Endothelial cell of umbilical vein (primary cell): Measurements from ENCODE around the gene TMEM170A. TPM values are rescaled to one million over a fixed set of nuclear protein-coding genes. Genes with fewer than 3 reads are reported as not detected.

Experiments used
- BruUV-seq: library from RNA; stranded (reverse); fragments of 400-500 nt; replicated peaks from 2 replicates; lab custom pipeline; 2021; lab: Mats Ljungman, UMichigan
- CTCF ChIA-PET: fragments of 300-600, 350-600 bp; sonication (Branson Sonifier 250); formaldehyde crosslinking; loops from one replicate; lab custom pipeline; 2021; ENCODE audit warnings: antibody characterized with exemption, inconsistent platforms; lab: Charles Lee
- POLR2A ChIA-PET: fragments of 300-600, 350-600 bp; sonication (Branson Sonifier 250); formaldehyde crosslinking; loops from one replicate; lab custom pipeline; 2021; ENCODE audit warnings: antibody characterized with exemption, inconsistent platforms; lab: Charles Lee
- DNase-seq: peaks from one replicate; pipeline ENCODE4 v3.0.0-alpha.2; 2011; ENCODE audit warnings: low read depth, low spot score
- FAIRE-seq: peaks from 2 replicates; lab custom pipeline; 2011; peaks lifted over from hg19 to GRCh38; lab: Jason Lieb, UNC
- H2AFZ ChIP-seq: 2 replicates; pipeline ENCODE4 v1.6.0; 2012; ENCODE audit warnings: low read depth, low read length, control low read depth, inconsistent platforms
- H3K27ac ChIP-seq: 2 replicates; pipeline ENCODE4 v1.5.1; 2011; ENCODE audit warnings: low read depth, mild to moderate bottlenecking, control low read depth, low read length, moderate library complexity; ENCODE audit not compliant: insufficient read depth
- H3K27me3 ChIP-seq, 2 experiments: 2 replicates each; pipeline versions ENCODE4 v1.6.0 to v1.6.1; 2011; ENCODE audit warnings: low read length in 2 of 2, mixed read lengths in 1 of 2; ENCODE audit not compliant: control insufficient read depth in 2 of 2, insufficient read depth in 2 of 2
- H3K36me3 ChIP-seq, 2 experiments: 2 replicates in 1 of 2; 3 replicates in 1 of 2; pipeline ENCODE4 v1.5.1; 2011; ENCODE audit warnings: low read length in 2 of 2, mild to moderate bottlenecking in 1 of 2, moderate library complexity in 1 of 2; ENCODE audit not compliant: control insufficient read depth in 2 of 2, insufficient read depth in 2 of 2; ENCODE audit errors: extremely low read depth in 1 of 2
- H3K4me1 ChIP-seq: 3 replicates; pipeline ENCODE4 v1.5.1; 2011; ENCODE audit warnings: mild to moderate bottlenecking, low read length; ENCODE audit not compliant: control insufficient read depth, insufficient read depth; ENCODE audit errors: extremely low read depth
- H3K4me2 ChIP-seq: 2 replicates; pipeline ENCODE4 v1.6.1; 2011; ENCODE audit warnings: low read length, control low read depth, mixed read lengths; ENCODE audit not compliant: insufficient read depth
- H3K4me3 ChIP-seq, 3 experiments: fragments of 200-600 bp in 1 of 3; sonication (generic), shearing (Covaris generic) in 1 of 3; replicated peaks in 1 of 3; 2 replicates each; pipeline ENCODE4 v1.5.1; 2011 to 2016; ENCODE audit warnings: control low read depth in 3 of 3, low read length in 3 of 3, mild to moderate bottlenecking in 2 of 3, inconsistent platforms in 1 of 3, low read depth in 1 of 3, moderate library complexity in 1 of 3; ENCODE audit not compliant: insufficient read depth in 1 of 3
- H3K79me2 ChIP-seq: 2 replicates; pipeline ENCODE4 v1.6.0; 2012; ENCODE audit warnings: low read length, inconsistent platforms; ENCODE audit not compliant: control insufficient read depth, insufficient read depth
- H3K9ac ChIP-seq: replicated peaks from 2 replicates; pipeline ENCODE3; 2011; ENCODE audit warnings: low read length, control low read depth; ENCODE audit not compliant: insufficient read depth; ENCODE audit errors: extremely low read depth
- H3K9me1 ChIP-seq: replicated peaks from 3 replicates; pipeline ENCODE4 v1.6.0; 2011; ENCODE audit warnings: mild to moderate bottlenecking, low read length; ENCODE audit not compliant: control insufficient read depth, insufficient read depth; ENCODE audit errors: extremely low read depth
- H3K9me3 ChIP-seq: replicated peaks from 2 replicates; pipeline ENCODE4 v1.5.1; 2012; ENCODE audit warnings: low read length, inconsistent platforms; ENCODE audit not compliant: control insufficient read depth, insufficient read depth
- H4K20me1 ChIP-seq: replicated peaks from 2 replicates; pipeline ENCODE3; 2011; ENCODE audit warnings: mild to moderate bottlenecking, low read length; ENCODE audit not compliant: control insufficient read depth, insufficient read depth; ENCODE audit errors: extremely low read depth
- EZH2 ChIP-seq: IDR thresholded peaks from 2 replicates; pipeline ENCODE4 v1.6.1; 2012; ENCODE audit warnings: borderline replicate concordance, low read depth, mild to moderate bottlenecking, moderate library complexity, low read length, inconsistent platforms; ENCODE audit not compliant: severe bottlenecking
- FOS ChIP-seq: IDR thresholded peaks from 2 replicates; pipeline ENCODE4 v1.6.1; 2011; ENCODE audit warnings: mild to moderate bottlenecking, low read length, moderate library complexity, borderline replicate concordance; ENCODE audit not compliant: insufficient read depth
- GATA2 ChIP-seq: IDR thresholded peaks from 2 replicates; pipeline ENCODE4 v1.7.0; 2011; ENCODE audit warnings: low read depth, mild to moderate bottlenecking, moderate library complexity, mixed read lengths, low read length; ENCODE audit not compliant: insufficient read length, insufficient read depth
- MYC ChIP-seq: IDR thresholded peaks from one replicate; pipeline ENCODE4 v1.6.1; 2011; ENCODE audit warnings: mild to moderate bottlenecking, low read depth, low read length
- POLR2A ChIP-seq: IDR thresholded peaks from 2 replicates; pipeline ENCODE4 v1.6.1; 2012; ENCODE audit warnings: low read depth, mild to moderate bottlenecking, control low read depth, low read length
- POLR2AphosphoS5 ChIP-seq: IDR thresholded peaks from 2 replicates; pipeline ENCODE4 v1.6.1; 2012; ENCODE audit warnings: low read depth, mild to moderate bottlenecking, control low read depth, low read length, moderate library complexity; ENCODE audit not compliant: insufficient read depth
- dilution Hi-C: fragments of 300-500 bp; cut with MboI; formaldehyde crosslinking; loops from one replicate; pipeline ENCODE4 v1.15.0; 2019; ENCODE audit warnings: low sequenced_read_pairs; ENCODE audit not compliant: extremely low pct_ligation_motif_present
- intact Hi-C: fragments of 100-400 bp; cut with micrococcal nuclease; formaldehyde crosslinking; loops from one replicate; pipeline ENCODE4 v1.10.0; 2022
- polyA plus RNA-seq, 4 experiments: library from polyadenylated mRNA; depleted of rRNA in 3 of 4; stranded (reverse) in 3 of 4; unstranded in 1 of 4; fragments of >200 nt; gene quantifications; 2 replicates each; pipeline versions ENCODE4 v1.2.1 to v1.2.3, GENCODE V29; 2011 to 2012; ENCODE audit warnings: missing spikeins in 1 of 4
- total RNA-seq: library from RNA; stranded (reverse); gene quantifications from 2 replicates; pipeline ENCODE4 v1.2.3, GENCODE V29; 2021
- TF ChIP-seq, protein P1 (sequence below): IDR thresholded peaks from 2 replicates; pipeline ENCODE4 v1.6.1; 2011; ENCODE audit not compliant: insufficient read depth, insufficient read length
- TF ChIP-seq, protein P2 (sequence below), 2 donors: IDR thresholded peaks; 1 replicate in 1 of 2; 2 replicates in 1 of 2; pipeline ENCODE4 v1.5.1; 2011; ENCODE audit warnings: low read length in 2 of 2, mild to moderate bottlenecking in 2 of 2, moderate library complexity in 2 of 2, control low read depth in 1 of 2, inconsistent platforms in 1 of 2, low read depth in 1 of 2; ENCODE audit not compliant: insufficient read depth in 1 of 2; ENCODE audit errors: extremely low read depth in 1 of 2

Gene TMEM170A
- total and polyA plus RNA-seq, 2 donors (not counting 3 experiments of a cell fraction or from before 2014, with no cell fraction given), result 12.9 to 22.2 TPM

DNA sequence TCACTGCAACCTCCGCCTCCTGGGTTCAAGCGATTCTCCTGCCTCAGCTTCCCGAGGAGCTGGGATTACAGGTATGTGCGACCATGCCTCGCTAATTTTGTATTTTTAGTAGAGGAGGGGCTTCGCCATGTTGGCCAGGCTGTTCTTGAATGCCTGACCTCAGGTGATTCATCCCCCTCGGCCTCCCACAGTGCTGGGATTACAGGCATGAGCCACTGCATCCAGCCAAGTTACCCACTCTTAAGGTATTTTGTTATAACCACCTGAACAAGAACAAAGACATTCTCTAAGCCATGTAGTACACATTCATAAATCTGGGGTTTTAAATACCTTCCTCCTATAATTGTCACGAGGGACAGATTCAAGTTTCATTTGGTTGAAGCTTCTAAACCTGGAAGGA, 12.3 kb upstream of the TMEM170A start:
- Histone ChIP-seq H3K9me3 (no peaks in the 10 kb centered on the region), H3K9me1 (no peaks in the 10 kb centered on the region), H4K20me1 (no peaks in the 10 kb centered on the region), H2AFZ (no peak overlapping the region), H3K4me2 (no peak overlapping the region), H3K9ac (no peak overlapping the region), H3K36me3 (no peaks in the 10 kb centered on the region), H3K4me3 (no peak overlapping the region), H3K79me2 (no peaks in the 10 kb centered on the region), H3K4me1 (no peaks in the 10 kb centered on the region), H3K27me3 (no peaks in the 10 kb centered on the region), H3K27ac (no peak overlapping the region)
- no peak for FAIRE-seq
- ChIA-PET CTCF (interaction anchor here (0.9 to 1.1 kb wide), 4 partner anchors 20 to 278 kb away, joined by 3 to 4 read pairs (median 4); no protein-coding TSS in a partner anchor), POLR2A (no interaction called here)
- intact Hi-C loops, result no loop called here
- TF ChIP-seq POLR2AphosphoS5 (no peak), POLR2A (no peak), MYC (no peak), FOS (no peak), EZH2 (no peak), GATA2 (no peak)
- TF ChIP-seq, protein P1, sequence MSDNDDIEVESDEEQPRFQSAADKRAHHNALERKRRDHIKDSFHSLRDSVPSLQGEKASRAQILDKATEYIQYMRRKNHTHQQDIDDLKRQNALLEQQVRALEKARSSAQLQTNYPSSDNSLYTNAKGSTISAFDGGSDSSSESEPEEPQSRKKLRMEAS, result no peak
- TF ChIP-seq, protein P2, sequence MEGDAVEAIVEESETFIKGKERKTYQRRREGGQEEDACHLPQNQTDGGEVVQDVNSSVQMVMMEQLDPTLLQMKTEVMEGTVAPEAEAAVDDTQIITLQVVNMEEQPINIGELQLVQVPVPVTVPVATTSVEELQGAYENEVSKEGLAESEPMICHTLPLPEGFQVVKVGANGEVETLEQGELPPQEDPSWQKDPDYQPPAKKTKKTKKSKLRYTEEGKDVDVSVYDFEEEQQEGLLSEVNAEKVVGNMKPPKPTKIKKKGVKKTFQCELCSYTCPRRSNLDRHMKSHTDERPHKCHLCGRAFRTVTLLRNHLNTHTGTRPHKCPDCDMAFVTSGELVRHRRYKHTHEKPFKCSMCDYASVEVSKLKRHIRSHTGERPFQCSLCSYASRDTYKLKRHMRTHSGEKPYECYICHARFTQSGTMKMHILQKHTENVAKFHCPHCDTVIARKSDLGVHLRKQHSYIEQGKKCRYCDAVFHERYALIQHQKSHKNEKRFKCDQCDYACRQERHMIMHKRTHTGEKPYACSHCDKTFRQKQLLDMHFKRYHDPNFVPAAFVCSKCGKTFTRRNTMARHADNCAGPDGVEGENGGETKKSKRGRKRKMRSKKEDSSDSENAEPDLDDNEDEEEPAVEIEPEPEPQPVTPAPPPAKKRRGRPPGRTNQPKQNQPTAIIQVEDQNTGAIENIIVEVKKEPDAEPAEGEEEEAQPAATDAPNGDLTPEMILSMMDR (IDR thresholded peaks at IDR 0.05; ENCODE audit: extremely low read depth in 1 of 2, insufficient read depth in 1 of 2, low read depth in 1 of 2, low read length in 2 of 2), result no peak
- DNase-seq, result no peak
- dilution Hi-C loops, result no loop called here
- BruUV-seq, result no TSS peak
